CD4-positive, alpha-beta T cell (primary cell): ENCODE data around the gene KCNK13. TPM values are rescaled to one million over a fixed set of nuclear protein-coding genes. Genes with fewer than 3 reads are reported as not detected.
"Not testable (repeated sequence)": the region's sequence is repeated elsewhere in the genome, so short reads cannot be mapped to it uniquely, and the experiment has no call there.

Experiments
- ATAC-seq: fragments of 200-7000 bp; cut with Tn5 transposase; one replicate; pipeline ENCODE4 v1.10.0; 2022; ENCODE audit warnings: mild to moderate bottlenecking; ENCODE audit not compliant: poor library complexity
- CTCF ChIA-PET: fragments of 350-600 bp; sonication (Branson Sonifier 250); formaldehyde crosslinking; loops from one replicate; lab custom pipeline; 2021; ENCODE audit warnings: antibody characterized with exemption, inconsistent platforms; lab: Charles Lee
- POLR2A ChIA-PET: fragments of 350-600 bp; sonication (Branson Sonifier 250); formaldehyde crosslinking; loops from one replicate; lab custom pipeline; 2021; ENCODE audit warnings: antibody characterized with exemption, inconsistent platforms; lab: Charles Lee
- DNase-seq, 14 experiments: peaks; one replicate each; pipeline ENCODE4 v3.0.0-alpha.2; 2013 to 2020; ENCODE audit warnings: mixed read lengths in 2 of 14
- H3K27ac ChIP-seq, 2 donors: one replicate each; pipeline versions ENCODE4 v1.5.1 to v1.7.0; 2013; ENCODE audit warnings: low read length in 2 of 2, low read depth in 1 of 2, mild to moderate bottlenecking in 1 of 2
- H3K27me3 ChIP-seq, 2 experiments: 1 replicate in 1 of 2; 2 replicates in 1 of 2; pipeline versions ENCODE4 v1.6.1 to v1.7.0; 2013; ENCODE audit warnings: low read length in 2 of 2, control low read depth in 1 of 2, mild to moderate bottlenecking in 1 of 2, moderate library complexity in 1 of 2; ENCODE audit not compliant: insufficient read depth in 2 of 2, control insufficient read depth in 1 of 2
- H3K36me3 ChIP-seq: one replicate; pipeline ENCODE4 v1.6.1; 2013; ENCODE audit warnings: low read length, control low read depth; ENCODE audit not compliant: insufficient read depth
- H3K4me1 ChIP-seq: one replicate; pipeline ENCODE4 v1.6.1; 2013; ENCODE audit warnings: low read length, control low read depth; ENCODE audit not compliant: insufficient read depth
- H3K4me3 ChIP-seq: one replicate; pipeline ENCODE4 v1.5.1; 2013; ENCODE audit warnings: mild to moderate bottlenecking, low read length, moderate library complexity
- H3K9me3 ChIP-seq, 2 experiments: 1 replicate in 1 of 2; 2 replicates in 1 of 2; pipeline versions ENCODE4 v1.6.1 to v1.7.0; 2013; ENCODE audit warnings: low read length in 2 of 2, mild to moderate bottlenecking in 2 of 2, control low read depth in 1 of 2, moderate library complexity in 1 of 2; ENCODE audit not compliant: control insufficient read depth in 1 of 2, insufficient read depth in 1 of 2
- H3K27ac Mint-ChIP-seq: one replicate; pipeline ENCODE4 v1.8.0; 2020; ENCODE audit warnings: mixed read lengths
- H3K27me3 Mint-ChIP-seq: one replicate; pipeline ENCODE4 v1.8.0; 2021; ENCODE audit warnings: mixed read lengths
- H3K36me3 Mint-ChIP-seq: one replicate; pipeline ENCODE4 v1.8.0; 2021; ENCODE audit warnings: low read depth, mixed read lengths
- H3K4me1 Mint-ChIP-seq: one replicate; pipeline ENCODE4 v1.8.0; 2021; ENCODE audit warnings: low read depth, mixed read lengths
- H3K4me3 Mint-ChIP-seq: one replicate; pipeline ENCODE4 v1.8.0; 2020; ENCODE audit warnings: mild to moderate bottlenecking, mixed read lengths
- H3K9me3 Mint-ChIP-seq: one replicate; pipeline ENCODE4 v1.8.0; 2020; ENCODE audit warnings: mixed read lengths
- intact Hi-C, 2 experiments: fragments of 100-400 bp; cut with DNase I in 1 of 2; cut with micrococcal nuclease in 1 of 2; formaldehyde crosslinking; loops; one replicate each; pipeline versions ENCODE4 v1.15.1 to v1.9.0; 2023 to 2025; cut with DNase I, micrococcal nuclease
- total RNA-seq, 174 experiments: library from RNA in 2 of 174; stranded (reverse) in 2 of 174; gene quantifications; one replicate each; pipeline ENCODE4 v1.2.3 and lab custom pipeline; 2021 to 2026
- TF ChIP-seq, protein P1 (sequence below): fragments of 200-600 bp; IDR thresholded peaks from one replicate; pipeline ENCODE4 v1.8.0; 2022; ENCODE audit warnings: antibody characterized with exemption, mild to moderate bottlenecking

Gene KCNK13
- total RNA-seq, 2 experiments from 2014 or later = not detected

DNA sequence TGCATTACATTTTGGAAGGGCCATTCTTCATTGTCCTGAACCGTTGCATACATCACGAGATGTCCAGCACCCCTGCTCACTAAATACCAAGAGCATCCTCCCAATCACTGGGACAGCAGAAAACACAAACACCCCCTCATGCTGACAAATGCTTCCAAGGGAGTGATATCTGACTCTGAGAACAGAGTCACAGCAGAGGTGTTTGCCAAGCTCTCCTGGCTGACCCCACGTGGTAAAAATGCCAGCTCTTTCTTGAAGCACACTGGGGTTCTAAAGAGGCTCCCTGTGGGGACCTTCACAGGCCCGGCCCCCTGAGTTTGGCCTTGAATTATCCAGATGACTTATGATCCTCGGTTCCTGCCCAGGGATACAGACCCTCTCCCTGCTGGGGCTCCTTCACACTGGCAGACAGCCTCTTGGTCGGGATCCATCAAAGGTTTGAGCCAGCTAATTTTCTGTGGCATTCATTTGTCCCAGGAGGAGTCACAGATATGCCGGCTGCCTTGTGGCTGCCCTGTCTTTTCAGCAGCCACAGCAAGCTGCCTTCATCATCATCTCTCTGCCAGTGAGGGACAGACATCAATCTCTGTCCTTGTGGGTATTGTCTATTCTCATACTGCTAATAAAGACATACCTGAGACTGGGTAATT is 151.4 kb downstream of the KCNK13 start:
- TF ChIP-seq, protein P1, sequence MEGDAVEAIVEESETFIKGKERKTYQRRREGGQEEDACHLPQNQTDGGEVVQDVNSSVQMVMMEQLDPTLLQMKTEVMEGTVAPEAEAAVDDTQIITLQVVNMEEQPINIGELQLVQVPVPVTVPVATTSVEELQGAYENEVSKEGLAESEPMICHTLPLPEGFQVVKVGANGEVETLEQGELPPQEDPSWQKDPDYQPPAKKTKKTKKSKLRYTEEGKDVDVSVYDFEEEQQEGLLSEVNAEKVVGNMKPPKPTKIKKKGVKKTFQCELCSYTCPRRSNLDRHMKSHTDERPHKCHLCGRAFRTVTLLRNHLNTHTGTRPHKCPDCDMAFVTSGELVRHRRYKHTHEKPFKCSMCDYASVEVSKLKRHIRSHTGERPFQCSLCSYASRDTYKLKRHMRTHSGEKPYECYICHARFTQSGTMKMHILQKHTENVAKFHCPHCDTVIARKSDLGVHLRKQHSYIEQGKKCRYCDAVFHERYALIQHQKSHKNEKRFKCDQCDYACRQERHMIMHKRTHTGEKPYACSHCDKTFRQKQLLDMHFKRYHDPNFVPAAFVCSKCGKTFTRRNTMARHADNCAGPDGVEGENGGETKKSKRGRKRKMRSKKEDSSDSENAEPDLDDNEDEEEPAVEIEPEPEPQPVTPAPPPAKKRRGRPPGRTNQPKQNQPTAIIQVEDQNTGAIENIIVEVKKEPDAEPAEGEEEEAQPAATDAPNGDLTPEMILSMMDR = no peak
- Mint-ChIP-seq H3K36me3 (no peaks in the 10 kb centered on the region), H3K9me3 (no peaks in the 10 kb centered on the region), H3K27ac (no peak overlapping the region), H3K27me3 (peaks cover 44% of the 10 kb centered on the region), H3K4me3 (no peak overlapping the region), H3K4me1 (no peaks in the 10 kb centered on the region)
- Histone ChIP-seq H3K9me3 (peaks cover 0 to 9% of the 10 kb centered on the region in 2 experiments), H3K27me3 (peaks cover 4 to 9% of the 10 kb centered on the region in 2 experiments), H3K36me3 (no peaks in the 10 kb centered on the region), H3K4me3 (no peak overlapping the region), H3K4me1 (no peaks in the 10 kb centered on the region), H3K27ac (no peak overlapping the region)
- POLR2A ChIA-PET = no interaction called here
- intact Hi-C loops = no loop called here
- ATAC-seq (no peak), DNase-seq (no peak)
- CTCF ChIA-PET = interaction anchor here (0.6 kb wide), 1 partner anchor 159 kb away, joined by 4 read pairs; no protein-coding TSS in a partner anchor

DNA sequence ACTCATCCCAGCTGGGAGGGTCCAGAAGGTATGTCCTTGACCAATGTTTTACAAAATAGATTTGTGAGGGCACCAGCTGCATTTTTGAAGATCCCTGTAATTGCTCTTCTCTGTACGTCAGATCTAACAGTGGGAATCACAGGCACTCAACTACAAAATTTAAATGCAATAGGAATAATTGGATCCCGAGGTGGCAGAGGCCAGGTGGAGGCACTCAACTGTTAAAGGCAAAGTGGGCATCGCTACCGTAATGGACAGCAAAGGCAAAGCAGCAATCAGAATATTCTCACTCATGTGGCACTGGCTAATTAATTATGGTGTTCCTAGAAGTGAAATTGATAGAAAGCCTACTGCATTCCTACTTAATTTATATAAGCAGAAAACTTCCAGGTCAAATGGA is 166.7 kb downstream of the KCNK13 start:
- POLR2A ChIA-PET = no interaction called here
- ATAC-seq = no peak
- Histone ChIP-seq H3K4me3 (no peak overlapping the region), H3K9me3 (peaks cover 0 to 3% of the 10 kb centered on the region in 2 experiments), H3K36me3 (no peaks in the 10 kb centered on the region), H3K4me1 (no peaks in the 10 kb centered on the region), H3K27me3 (no peaks in the 10 kb centered on the region), H3K27ac (no peak overlapping the region)
- Mint-ChIP-seq H3K27ac (no peak overlapping the region), H3K27me3 (peaks cover 15% of the 10 kb centered on the region), H3K36me3 (no peaks in the 10 kb centered on the region), H3K4me1 (no peaks in the 10 kb centered on the region), H3K4me3 (no peak overlapping the region), H3K9me3 (peaks cover 3% of the 10 kb centered on the region)
- TF ChIP-seq, protein P1 = no peak
- DNase-seq = no peak
- CTCF ChIA-PET = no interaction called here
- intact Hi-C loops = no loop called here

DNA sequence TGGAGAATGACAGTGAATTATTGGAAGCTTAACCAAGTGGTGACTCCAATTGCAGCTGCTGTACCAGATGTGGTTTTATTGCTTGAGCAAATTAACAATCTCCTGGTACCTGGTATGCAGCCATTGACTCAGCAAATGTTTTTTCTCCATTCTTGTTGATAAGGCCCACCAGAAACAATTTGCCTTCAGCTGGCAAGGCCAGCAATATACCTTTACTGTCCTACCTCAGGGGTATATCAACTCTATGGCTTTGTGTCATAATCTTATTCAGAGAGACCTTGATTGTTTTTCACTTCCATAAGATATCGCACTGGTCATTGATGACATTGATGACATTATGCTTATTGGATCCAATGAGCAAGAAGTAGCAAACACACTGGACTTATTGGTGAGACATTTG is 168.1 kb downstream of the KCNK13 start:
- CTCF ChIA-PET = not testable (repeated sequence)

More for the DNA sequence above, 168.1 kb downstream of the KCNK13 start:
- H3K27ac Mint-ChIP-seq, H3K4me1 Mint-ChIP-seq, H3K36me3 Mint-ChIP-seq, DNase-seq, H3K9me3 ChIP-seq, H3K4me3 Mint-ChIP-seq, H3K9me3 Mint-ChIP-seq, H3K36me3 ChIP-seq, ATAC-seq, H3K4me1 ChIP-seq, H3K27ac ChIP-seq, POLR2A ChIA-PET, H3K4me3 ChIP-seq, H3K27me3 ChIP-seq: not testable (repeated sequence)
- peaks cover 21% of the 10 kb centered on the region for H3K27me3 Mint-ChIP-seq
- intact Hi-C loops = loop anchor here in 1 of 2 experiments (10.0 kb wide), 1 partner anchor 1195 kb away; no protein-coding TSS in a partner anchor

Other genes with a start within 250 kb of the KCNK13 start
- under 1 TPM; 0.36 to 0.47 TPM for gene EFCAB11, start 107.3 kb upstream of the KCNK13 start, total RNA-seq
- 10 to 100 TPM; 51.9 to 59.8 TPM for gene TDP1, start 106.1 kb upstream of the KCNK13 start, total RNA-seq
- 10 to 100 TPM; 75.8 to 80.3 TPM for gene PSMC1, start 194.6 kb downstream of the KCNK13 start, total RNA-seq